Measurements from ENCODE around the gene SKOR1.
A peak's percentile ranks its signal among the peaks of the same experiment; 100 is the strongest.

The SKOR1 gene, protein sequence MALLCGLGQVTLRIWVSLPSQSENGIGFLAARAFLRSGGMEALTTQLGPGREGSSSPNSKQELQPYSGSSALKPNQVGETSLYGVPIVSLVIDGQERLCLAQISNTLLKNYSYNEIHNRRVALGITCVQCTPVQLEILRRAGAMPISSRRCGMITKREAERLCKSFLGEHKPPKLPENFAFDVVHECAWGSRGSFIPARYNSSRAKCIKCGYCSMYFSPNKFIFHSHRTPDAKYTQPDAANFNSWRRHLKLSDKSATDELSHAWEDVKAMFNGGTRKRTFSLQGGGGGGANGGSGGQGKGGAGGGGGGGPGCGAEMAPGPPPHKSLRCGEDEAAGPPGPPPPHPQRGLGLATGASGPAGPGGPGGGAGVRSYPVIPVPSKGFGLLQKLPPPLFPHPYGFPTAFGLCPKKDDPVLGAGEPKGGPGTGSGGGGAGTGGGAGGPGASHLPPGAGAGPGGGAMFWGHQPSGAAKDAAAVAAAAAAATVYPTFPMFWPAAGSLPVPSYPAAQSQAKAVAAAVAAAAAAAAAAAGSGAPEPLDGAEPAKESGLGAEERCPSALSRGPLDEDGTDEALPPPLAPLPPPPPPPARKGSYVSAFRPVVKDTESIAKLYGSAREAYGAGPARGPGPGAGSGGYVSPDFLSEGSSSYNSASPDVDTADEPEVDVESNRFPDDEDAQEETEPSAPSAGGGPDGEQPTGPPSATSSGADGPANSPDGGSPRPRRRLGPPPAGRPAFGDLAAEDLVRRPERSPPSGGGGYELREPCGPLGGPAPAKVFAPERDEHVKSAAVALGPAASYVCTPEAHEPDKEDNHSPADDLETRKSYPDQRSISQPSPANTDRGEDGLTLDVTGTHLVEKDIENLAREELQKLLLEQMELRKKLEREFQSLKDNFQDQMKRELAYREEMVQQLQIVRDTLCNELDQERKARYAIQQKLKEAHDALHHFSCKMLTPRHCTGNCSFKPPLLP

DNA sequence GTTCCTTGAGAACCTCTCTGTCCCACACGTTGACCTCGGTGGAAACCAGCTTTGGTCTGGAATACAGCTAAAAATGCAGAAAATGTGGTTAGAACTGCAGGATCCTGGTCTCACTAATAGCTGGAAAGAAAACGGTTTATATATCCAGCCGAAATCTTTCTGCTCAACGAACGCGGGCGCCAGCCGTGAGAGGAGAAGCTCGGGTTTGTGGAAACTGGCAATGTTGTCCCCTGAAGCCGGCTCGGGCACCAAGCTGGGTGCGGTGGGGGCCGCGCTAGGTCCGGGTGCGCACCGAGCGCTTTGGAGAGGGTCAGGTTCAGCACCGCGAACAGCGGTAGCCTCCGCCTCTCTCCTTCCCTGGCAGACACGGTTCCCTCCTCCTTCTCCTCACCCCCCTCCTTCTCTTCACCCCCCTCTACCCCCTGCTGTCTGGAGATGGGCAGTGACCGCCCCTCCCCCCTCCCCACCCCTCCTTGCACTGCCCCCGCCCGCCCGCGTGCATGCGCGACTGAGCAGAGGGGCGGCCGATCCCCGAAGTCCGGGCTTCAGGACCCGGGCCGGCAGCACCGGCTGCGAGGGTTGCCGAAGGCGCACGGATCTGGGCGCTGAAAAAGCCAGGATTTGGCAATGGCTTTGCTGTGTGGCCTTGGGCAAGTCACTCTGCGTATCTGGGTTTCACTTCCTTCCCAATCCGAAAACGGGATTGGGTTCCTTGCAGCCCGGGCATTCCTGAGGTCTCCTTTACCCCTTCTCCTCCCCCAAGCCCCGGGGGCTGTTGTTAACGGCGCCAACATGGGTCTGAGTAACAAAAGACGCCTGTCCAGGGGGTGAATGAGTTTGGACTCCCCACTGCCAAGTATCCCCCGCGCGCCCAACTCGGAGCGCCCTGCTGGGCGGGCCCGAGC lies at the start of gene SKOR1:
SKOR1 (plus strand) TSS at position 534 of the 905 bp plus-strand sequence; CDS start at position 628, 94 bp downstream.
- no peak for DNase-seq

DNA sequence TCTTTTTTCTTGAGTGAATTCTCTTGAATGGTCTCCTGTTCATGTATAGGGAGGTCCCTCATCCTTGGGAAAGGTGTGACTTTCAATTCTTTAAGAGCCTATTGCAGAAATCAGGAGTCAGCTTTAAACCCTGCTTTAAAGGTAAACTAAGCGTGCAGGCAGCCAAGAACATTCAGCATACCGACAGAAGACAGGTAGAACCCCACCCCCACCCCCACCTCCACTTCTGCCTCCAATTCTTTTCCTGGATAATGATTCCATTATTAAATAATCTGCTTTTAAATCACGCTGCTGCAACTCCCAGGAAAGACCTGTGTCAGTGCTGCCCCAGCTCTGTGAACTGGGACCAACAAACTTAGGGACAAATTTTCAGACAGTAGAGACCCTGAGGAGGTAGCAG lies 49.3 kb upstream of the SKOR1 start:
- no peak for DNase-seq

DNA sequence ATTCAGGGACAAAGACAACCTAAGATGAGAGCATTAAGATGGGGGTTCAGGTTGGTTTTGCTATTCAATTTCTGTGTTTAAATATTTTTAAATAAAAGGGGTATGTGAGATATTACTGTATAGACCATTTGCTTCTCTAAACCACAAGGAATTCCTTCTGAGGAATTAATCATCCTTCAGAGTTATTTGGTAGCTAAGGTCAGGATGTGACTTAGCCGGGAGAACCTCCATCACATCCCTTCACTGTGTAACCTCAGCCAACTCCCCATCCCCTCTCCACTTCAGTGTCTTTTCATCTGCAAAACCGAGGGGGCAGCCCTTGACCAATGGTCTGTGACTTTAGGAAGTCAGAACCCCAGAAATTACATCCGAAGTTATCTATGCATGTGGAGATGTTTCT lies 48.7 kb upstream of the SKOR1 start:
- DNase-seq, result no peak

DNA sequence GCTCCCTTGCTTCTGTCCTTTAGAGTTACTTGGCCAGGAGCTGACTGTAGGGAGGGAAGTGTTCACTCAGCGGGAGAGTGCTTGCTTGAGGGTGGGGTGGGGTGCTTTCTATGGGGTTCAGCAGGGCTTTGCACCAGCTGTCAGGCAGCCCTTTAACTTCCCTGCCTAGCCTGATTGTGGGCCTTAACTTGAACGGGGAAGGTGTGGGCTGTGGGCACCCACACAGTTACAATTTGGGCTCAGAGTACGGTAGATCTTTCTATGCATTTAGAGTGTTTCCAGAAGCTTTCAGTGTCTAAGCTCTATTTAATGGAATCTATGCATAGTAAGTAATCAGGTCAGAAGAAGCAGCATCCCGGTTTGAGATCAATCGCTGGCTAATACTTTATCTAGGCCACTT lies 48.2 kb upstream of the SKOR1 start:
- DNase-seq, result no peak

DNA sequence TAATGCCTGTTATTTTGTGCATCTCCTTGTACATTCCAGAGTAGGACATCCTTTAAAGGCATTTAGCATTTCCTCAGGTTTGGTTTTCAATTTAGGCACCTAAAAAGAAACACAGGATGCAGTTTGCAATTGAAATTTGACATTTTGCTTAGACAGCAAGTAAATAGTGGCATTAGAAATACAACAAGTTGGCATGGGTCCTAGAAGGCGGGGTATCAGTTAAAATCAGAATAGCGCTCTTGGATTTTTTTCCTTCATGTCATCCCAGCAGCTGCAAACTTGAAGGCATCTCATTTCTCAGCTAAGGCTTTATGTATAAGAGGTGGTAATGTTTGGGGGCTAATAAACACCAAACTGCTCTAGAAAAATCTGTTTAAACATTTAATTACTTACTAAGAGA lies 47.5 kb upstream of the SKOR1 start:
- no peak for DNase-seq

DNA sequence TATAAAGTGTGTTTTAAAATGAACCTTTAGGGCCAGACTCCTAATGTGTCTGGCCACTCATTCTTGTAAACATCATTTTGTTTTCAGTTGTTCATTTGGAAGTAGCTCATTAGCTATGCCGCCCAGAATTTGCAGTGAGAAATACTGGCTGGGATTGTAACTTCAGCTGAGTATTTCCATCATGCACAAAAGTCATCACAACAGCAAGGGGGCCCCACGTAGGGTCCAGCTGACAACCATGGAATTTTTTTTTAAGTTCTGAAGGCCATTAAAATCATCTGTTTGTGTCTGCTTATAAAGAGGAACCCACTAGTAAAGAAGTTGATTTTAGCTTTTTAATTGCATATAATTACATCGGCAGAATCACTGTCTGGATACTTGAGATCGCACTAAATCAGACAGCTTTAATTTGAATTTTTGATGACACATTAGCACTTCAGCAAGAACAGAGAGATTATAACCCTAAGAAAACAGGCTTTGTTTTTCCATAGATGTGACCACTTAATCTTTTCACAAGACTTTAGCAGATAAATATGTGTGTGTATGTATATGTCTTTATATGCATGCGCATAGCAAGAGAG lies 46.3 kb upstream of the SKOR1 start:
- DNase-seq, result no peak

DNA sequence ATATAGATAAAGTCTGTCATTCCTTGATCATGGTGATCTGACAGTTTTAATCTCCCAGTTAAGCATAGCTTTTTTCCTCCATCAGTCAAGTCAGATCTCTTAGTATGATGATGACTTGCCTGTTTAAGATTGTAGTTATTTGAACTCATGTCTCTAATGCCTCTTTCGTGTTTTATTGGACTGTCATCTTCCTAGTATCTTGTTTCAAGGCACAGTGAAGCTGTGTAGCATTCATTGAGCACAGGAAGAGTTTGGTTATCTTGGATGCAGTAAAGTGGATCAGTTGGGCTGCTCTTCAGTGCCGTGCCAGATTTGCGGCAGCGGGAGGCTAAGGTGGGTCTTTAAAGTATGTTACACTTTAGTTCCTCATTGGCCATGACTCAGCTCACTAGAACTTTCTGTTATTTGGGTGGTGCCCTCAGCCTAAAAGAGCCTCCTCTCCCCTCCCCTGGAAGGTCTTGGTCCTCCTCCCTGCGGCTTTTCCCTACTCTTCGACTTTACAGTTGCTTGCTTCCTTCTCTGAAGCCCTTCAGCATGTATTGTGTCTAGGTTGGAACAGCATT lies 45.7 kb upstream of the SKOR1 start:
- no peak for DNase-seq

DNA sequence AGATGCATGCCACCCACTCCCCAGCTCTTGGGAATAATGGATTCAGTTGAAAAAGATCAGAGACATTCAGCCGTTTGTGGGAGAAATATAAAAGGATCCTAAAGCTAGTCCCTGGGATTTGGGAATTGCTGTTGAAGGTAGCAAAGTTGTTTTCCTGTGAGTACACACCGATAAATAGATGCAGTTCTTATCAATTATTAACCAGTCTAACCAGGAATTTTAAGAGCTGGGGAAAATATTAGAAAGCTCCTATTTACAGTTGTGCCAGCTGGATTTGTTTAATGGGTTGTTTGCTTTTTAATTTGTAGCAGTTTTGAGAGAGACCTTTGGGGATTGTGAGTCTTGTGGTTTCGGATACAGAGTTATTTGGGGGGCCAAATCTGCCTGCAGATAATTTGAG lies 44.2 kb upstream of the SKOR1 start:
- DNase-seq, result no peak

DNA sequence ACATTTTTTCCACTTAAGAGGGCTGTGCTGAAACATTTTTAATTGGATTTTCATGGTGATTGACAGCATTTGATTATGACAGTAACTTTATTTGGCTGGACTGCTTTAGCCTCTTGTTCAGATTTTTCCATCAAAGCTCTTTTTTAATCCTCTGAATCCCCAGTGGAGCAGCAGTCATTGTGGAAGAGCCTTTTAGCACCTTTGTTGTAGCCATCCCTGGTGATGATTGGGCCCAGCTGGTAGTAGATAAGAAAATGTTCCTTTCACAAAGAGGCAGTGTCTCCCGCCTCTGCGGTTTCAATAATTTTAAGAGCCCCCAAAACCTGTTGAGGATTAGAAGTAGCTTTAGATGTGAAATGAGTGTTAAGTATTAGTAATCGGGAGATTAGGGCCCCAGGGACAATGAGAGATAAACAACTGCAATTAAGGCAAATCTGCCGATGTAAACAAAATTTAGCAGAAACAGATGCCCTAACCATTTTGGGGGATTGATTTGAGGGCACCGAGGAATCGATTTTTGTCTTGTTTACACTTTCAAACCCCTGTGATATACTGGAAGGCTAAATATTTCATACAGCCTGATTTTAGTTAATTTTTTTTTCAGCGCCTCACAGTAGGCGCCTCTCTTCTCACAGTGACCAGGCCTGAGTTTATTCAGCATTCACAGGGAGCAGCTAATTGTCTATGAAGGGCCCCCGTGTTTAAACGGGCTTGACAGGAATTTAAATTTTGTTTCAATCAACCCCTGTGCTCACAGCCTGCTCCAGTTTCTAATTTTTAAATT lies 43.2 kb upstream of the SKOR1 start:
- DNase-seq, result no peak

DNA sequence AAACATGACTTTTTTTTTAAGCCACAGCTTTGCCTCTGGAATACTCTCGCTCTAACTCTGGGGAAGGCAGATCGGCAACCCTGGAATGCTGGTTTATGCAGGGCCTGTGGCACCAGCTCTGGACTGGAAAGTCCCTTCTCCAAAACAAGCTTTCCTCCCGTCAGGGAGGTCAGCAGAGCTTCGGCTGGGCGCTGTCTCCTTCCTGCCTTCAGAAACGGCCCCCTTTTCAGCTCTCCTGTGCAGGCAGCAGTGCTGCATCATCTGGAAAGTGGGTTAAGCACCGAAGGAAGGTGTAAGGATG lies 42.7 kb upstream of the SKOR1 start:
- DNase-seq, result no peak

DNA sequence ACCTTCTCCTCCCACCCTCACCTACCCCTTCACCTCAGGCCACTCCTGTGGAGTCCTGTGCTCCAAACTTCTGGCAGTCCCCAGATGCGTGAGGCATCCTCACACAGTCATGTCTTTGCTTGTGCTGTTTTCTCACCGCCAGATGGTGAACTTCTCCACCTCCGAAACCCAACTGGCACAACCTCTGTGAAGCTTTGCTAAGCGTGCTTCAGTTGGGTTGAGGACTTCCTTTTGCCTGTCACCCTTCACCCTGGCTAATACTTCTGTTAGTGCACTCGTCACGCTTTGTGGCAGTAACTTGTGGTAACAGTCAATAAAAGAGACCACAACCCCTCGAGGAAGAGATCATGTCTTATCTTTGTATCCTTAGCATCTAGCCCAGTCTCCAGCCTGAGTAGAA lies 42.0 kb upstream of the SKOR1 start:
- DNase-seq, result peak in 1 of 2 donors; percentile 16

DNA sequence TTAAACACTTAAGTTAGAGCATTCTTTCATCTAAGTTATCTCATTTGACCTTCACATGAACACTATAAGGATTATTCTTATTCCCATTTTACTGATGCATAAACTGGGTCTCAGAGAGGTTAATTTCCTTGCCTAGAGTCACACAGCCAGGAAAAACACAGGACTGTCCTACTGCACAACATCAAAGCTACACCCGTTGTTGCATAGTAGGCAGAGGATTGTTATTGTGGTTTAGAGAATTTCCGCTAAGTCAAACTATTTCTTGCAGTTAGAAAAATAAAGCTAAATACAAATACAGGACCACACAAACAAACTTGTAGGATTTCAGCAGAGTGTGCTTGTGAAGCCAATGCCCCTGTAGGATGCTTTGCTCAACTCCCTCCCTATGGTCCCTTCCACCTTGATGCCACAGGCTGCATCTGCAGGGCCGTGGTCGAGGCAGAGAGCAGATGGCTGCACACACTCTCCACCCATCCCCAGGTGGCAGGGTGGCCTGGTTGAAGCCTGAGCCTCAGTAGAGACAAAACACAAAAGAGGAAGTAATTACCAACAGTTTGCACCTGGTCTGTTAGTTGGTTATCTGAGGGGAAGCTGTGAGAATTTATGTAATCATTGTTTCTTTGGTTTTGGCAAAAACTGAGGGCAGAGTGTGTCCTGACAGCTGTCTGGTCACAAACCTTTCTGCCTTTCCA lies 41.1 kb upstream of the SKOR1 start:
- DNase-seq, result no peak

DNA sequence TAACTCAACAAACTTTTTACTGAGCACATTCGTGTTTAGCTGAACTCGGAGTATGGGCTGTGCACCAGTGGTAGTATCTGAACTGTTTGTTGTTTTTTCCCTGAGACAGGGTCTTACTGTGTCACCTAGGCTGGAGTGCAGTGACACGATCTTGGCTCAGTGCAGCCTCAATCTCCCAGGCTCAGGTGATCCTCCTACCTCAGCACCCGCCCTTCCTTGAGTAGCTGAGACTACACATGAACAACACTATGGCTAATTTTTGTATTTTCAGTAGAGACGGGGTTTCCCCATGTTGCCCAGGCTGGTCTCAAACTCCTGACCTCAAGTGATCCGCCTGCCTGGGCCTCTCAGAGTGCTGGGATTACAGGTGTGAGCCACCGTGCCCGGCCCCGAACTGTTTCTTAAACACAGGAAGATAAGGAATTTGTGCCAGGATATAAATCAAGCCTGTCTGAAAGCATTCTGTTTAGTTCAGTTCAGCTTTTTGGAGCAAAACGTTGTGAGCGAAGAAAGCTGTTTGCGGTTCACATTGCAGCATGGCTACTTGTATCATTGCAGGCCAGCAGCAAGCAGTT lies 40.4 kb upstream of the SKOR1 start:
- no peak for DNase-seq

DNA sequence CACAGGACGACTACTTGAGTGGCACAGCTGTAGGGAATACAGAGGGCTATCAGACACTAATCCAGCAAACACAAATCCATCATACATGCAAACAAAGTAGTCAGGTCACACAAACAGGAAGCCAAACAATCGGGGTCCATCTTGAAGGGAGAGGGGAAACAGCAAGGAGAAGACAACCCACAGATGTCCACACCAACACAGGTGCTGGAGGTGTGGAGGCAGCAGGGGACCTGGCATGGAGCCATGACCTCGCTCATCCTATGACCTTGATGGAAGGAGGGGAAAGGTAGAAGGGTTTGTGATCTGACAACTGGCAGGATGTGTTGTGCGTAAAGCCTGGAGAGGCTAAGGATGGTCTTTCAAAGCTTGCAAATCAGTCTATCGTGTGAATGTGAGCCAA lies 39.9 kb upstream of the SKOR1 start:
- no peak for DNase-seq

DNA sequence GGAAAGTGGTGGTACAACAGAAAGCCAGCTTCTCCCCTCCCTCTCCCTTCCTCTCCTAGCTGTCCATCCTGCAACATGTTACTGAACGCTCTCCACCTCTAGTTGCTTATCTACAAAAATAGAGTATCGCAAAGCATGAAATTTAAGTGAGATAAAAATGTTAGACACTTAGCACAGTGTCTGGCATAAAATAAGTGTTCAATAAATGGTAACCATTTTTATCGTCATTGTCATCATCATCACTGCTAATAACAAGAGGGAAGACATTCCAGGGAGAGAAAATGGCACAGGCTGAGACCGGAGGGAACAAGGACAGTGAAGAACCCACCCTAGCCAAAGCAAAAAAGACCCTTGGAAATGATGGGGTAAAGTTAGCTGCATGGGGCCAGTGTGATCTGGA lies 38.7 kb upstream of the SKOR1 start:
- no peak for DNase-seq

DNA sequence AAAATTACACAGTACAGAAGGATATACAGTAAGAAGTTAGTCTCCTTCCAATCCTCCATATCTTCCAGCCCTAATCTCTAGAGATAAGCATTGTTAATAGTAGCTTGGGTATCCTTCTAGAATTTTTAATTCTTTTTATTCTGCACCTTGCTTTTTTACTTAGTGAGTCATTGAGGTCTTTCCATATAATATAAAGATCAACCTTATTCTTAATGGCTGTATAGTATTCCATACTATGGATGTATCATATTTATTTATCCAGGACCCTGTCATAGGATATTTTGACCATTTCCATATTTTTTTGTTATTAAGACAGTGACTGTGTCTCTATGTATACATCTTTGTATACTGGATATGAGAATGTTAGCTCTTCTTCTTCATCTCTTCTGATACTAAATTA lies 36.3 kb upstream of the SKOR1 start:
- DNase-seq, result no peak

DNA sequence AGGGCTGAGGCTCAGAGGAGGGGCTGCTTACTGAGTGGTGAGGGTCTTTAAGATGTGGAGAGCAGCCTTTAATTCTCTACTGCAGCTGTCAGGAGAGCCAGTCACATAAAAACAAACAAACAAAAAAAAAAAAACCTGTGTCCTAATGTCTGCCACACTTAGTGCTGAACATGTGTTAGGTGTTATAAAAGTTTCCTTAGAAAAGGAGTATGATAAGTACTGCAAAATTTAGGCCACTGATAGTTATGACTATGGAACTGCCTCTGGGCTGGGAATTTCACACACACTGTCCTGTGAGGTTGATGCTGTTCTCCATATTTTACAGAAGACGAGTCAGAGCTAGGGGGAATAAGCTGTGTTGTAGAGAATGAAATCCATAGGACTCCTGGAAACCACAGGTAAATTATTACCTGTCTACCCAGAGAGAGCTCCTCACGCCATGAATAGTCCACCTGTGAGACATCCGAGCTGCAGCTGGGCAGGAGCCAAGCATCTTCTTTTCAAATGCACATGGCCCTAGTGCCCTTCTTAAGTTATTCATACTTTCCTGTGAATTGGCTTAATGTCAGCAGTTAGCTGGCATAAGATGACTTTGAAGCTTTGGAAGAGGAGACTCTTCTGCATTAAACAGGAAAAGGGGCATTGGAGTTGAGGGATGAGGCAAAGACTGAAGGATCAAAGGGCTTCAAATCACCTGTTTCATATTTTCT lies 34.5 kb upstream of the SKOR1 start:
- no peak for DNase-seq

DNA sequence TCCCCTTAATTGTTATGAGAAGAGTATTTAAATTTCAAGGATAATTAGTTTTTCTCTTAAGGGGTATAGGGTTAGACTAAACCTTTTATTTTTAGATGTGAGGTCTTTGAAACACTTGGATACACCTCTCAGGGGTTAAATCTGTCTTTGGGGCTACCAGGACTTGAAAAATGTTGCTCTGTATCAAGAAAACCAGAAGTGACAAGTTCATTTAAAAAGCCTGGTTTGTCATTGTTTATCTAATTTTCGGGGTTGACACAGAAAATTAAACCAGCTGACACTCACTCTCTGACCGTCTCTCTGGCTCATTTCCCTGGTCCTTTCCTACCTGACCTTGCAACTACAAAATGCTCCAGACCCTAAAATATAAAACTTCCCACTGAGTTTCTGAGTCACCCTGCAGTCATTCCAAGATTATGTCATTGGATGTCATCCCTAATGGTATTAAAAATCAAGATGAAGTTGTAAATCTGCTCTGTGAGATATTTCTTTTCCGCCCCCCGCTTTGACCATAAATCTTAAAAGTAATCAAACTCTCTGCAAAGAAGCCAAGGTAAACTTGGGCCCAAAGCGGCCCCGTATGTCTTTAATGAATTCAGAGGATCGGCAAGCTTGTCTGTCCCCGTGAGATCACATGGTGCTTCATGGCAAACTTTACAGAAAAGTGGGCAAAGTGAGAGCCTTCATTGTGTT lies 32.9 kb upstream of the SKOR1 start:
- DNase-seq, result no peak
